Measurements from ENCODE around the gene APBA2.
"Not testable (repeated sequence)": the region's sequence is repeated elsewhere in the genome, so short reads cannot be mapped to it uniquely, and the experiment has no call there.

DNA sequence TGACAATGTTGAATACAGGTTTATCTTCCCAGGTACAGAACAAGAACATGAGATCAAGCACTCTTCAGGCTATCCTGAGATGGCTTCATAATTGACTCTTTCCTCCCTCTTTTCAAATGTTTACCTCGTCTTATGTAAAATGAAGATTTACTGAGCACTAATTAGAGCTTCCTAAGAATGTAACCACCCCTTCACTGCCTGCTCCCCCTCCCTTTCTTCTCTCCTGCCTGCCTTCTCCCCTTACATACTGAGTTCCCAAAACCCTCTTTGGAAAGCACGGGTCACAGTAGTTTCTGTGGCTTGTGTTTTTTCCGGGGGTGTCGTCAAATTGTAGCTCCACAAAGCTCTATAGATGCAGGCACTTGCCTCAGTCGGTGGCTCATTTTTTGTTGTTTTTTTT lies 32.1 kb upstream of the APBA2 start:
- TF ChIP-seq, protein P1, sequence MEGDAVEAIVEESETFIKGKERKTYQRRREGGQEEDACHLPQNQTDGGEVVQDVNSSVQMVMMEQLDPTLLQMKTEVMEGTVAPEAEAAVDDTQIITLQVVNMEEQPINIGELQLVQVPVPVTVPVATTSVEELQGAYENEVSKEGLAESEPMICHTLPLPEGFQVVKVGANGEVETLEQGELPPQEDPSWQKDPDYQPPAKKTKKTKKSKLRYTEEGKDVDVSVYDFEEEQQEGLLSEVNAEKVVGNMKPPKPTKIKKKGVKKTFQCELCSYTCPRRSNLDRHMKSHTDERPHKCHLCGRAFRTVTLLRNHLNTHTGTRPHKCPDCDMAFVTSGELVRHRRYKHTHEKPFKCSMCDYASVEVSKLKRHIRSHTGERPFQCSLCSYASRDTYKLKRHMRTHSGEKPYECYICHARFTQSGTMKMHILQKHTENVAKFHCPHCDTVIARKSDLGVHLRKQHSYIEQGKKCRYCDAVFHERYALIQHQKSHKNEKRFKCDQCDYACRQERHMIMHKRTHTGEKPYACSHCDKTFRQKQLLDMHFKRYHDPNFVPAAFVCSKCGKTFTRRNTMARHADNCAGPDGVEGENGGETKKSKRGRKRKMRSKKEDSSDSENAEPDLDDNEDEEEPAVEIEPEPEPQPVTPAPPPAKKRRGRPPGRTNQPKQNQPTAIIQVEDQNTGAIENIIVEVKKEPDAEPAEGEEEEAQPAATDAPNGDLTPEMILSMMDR (IDR thresholded peaks at IDR 0.05): not testable (repeated sequence)
- not testable (repeated sequence) for TF ChIP-seq POLR2A (IDR thresholded peaks at IDR 0.05)
